ENCODE measurements around the gene IFT43. TPM values are rescaled to one million over a fixed set of nuclear protein-coding genes. Genes with fewer than 3 reads are reported as not detected.

The IFT43 gene
- total and polyA plus RNA-seq, 9 of the 15 experiments (the other 6 are each of a cell fraction or from before 2014, with no cell fraction given), result 4.9 to 12.8 (median 8.0) TPM

GRCh38 chr14:76083796-76084765 is 98.5 kb downstream of the IFT43 start:
- Histone ChIP-seq H3K79me2 (ENCODE audit: control insufficient read depth, insufficient read depth, low read length) (no peaks in the 10 kb centered on the region), H3K4me3 (no peak overlapping the region), H3K27ac (ENCODE audit: extremely low read depth, low read depth, low read length) (no peak overlapping the region), H2AFZ (ENCODE audit: low read depth, low read length) (no peak overlapping the region), H3K9me3 (replicated peaks; ENCODE audit: control insufficient read depth, insufficient read depth, low read depth, low read length) (no peaks in the 10 kb centered on the region), H3K27me3 (ENCODE audit: control insufficient read depth in 2 of 2, insufficient read depth in 2 of 2, low read length in 2 of 2) (peaks cover 3 to 46% of the 10 kb centered on the region in 2 experiments; a peak in 4 of 5 replicates), H3K9me1 (ENCODE audit: control insufficient read depth, insufficient read depth, low read length) (no peaks in the 10 kb centered on the region), H3K4me1 (replicated peaks in 1 of 2; ENCODE audit: control insufficient read depth in 2 of 2, insufficient read depth in 2 of 2, low read length in 2 of 2) (no peaks in the 10 kb centered on the region; a peak in 1 of 5 replicates), H3K4me2 (ENCODE audit: insufficient read depth, low read length) (no peak overlapping the region), H4K20me1 (replicated peaks; ENCODE audit: control insufficient read depth, insufficient read depth, low read length) (peaks cover 4% of the 10 kb centered on the region; the same call in 1 of the 2 replicates), H3K36me3 (ENCODE audit: control insufficient read depth, insufficient read depth, low read length) (no peaks in the 10 kb centered on the region), H3K9ac (ENCODE audit: insufficient read depth in 1 of 2, low read depth in 2 of 2, low read length in 2 of 2) (no peak overlapping the region)
- intact Hi-C loops (cut with micrococcal nuclease) (no loop called here), in situ Hi-C loops (cut with MboI) (no loop called here)
- DNase-seq (ENCODE audit: extremely low read depth in 1 of 4, low spot score in 3 of 4) (peak; percentile 61 to 67 (median 64)), ATAC-seq (peak; percentile 87), FAIRE-seq (no peak)
- ChIA-PET POLR2A (interaction anchor here (0.5 to 1.0 kb wide), 5 partner anchors 9 to 560 kb away, joined by 3 read pairs; no protein-coding TSS in a partner anchor), CTCF (ENCODE audit: low intra/inter-chr PET ratio) (no interaction called here)
- TF ChIP-seq ATF1 (CRISPR knock-in tag; IDR thresholded peaks at IDR 0.05) (no peak), ATF1 (tag; IDR thresholded peaks at IDR 0.05) (0 out of 2 replicates have a peak, but pooled peaks have one; percentile 26), EGR1 (conservative IDR thresholded peaks at IDR 0.05) (peak; percentile 18; the same call in 1 of the 2 replicates), CREM (IDR thresholded peaks at IDR 0.05; ENCODE audit: low read depth) (peak; percentile 63), USF2 (CRISPR knock-in tag; IDR thresholded peaks at IDR 0.05) (no peak), RREB1 (CRISPR knock-in tag; IDR thresholded peaks at IDR 0.05) (no peak)
- WGBS (ENCODE audit: insufficient coverage, low coverage, missing lambda C conversion rate), result 31% methylated on average over 19 of the region's 25 CpGs
- no TSS peak for BruUV-seq (replicated peaks)

All from K562 (cell line).